ENCODE results near the gene CFAP20DC.

DNA sequence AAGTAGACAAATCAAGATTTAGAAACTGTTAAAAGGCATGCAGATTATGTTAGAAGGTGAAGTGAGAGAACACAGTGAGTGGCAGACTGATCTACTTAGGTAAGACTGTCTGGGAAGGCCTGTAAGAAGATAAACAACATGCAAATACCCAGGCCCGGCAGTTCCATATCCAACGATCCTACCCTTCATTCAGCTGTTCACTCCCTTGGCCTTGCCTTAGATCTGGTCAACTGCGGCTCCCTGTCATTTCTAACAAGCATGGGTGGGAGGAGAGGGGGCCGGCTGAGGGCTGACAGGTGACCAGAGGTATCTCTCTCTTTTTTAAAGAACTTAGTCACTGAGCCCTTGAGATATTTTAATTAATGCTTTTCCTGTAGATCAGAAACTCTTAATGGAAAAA, 298.6 kb downstream of the CFAP20DC start:
- TF ChIP-seq, protein P1, sequence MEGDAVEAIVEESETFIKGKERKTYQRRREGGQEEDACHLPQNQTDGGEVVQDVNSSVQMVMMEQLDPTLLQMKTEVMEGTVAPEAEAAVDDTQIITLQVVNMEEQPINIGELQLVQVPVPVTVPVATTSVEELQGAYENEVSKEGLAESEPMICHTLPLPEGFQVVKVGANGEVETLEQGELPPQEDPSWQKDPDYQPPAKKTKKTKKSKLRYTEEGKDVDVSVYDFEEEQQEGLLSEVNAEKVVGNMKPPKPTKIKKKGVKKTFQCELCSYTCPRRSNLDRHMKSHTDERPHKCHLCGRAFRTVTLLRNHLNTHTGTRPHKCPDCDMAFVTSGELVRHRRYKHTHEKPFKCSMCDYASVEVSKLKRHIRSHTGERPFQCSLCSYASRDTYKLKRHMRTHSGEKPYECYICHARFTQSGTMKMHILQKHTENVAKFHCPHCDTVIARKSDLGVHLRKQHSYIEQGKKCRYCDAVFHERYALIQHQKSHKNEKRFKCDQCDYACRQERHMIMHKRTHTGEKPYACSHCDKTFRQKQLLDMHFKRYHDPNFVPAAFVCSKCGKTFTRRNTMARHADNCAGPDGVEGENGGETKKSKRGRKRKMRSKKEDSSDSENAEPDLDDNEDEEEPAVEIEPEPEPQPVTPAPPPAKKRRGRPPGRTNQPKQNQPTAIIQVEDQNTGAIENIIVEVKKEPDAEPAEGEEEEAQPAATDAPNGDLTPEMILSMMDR (conservative IDR thresholded peaks at IDR 0.05; ENCODE audit: low read depth, low read length) = no peak
- TF ChIP-seq POLR2A (IDR thresholded peaks at IDR 0.05; ENCODE audit: low read depth, low read length) = no peak
